Prostate gland (tissue), 2 donors: ENCODE data around the gene GMDS. TPM values are rescaled to one million over a fixed set of nuclear protein-coding genes. Genes with fewer than 3 reads are reported as not detected.

Experiments used
- DNase-seq: peaks from one replicate; pipeline ENCODE4 v3.0.0-alpha.2; 2019; ENCODE audit warnings: low spot score
- H3K27ac ChIP-seq, 2 donors: fragments of 200-600 bp; sonication (generic); 2 replicates each; pipeline ENCODE4 v1.5.1; 2017 to 2019
- H3K27me3 ChIP-seq: fragments of 200-600 bp; sonication (generic); replicated peaks from 2 replicates; pipeline ENCODE4 v1.5.1; 2019; ENCODE audit not compliant: insufficient read depth
- H3K36me3 ChIP-seq, 2 donors: fragments of 200-600 bp; sonication (generic); 1 replicate in 1 of 2; 2 replicates in 1 of 2; pipeline versions ENCODE4 v1.5.1 to v1.8.1; 2017 to 2019
- H3K4me1 ChIP-seq: fragments of 200-600 bp; sonication (generic); replicated peaks from 2 replicates; pipeline ENCODE4 v1.5.1; 2019
- H3K4me3 ChIP-seq, 2 donors: fragments of 200-600 bp; sonication (generic); 2 replicates each; pipeline ENCODE4 v1.5.1; 2017 to 2019
- H3K9me3 ChIP-seq: fragments of 200-600 bp; sonication (generic); 2 replicates; pipeline ENCODE4 v1.5.1; 2017
- CTCF ChIP-seq, 4 experiments: fragments of 200-600 bp in 2 of 4; fragments of 450-650 bp in 2 of 4; sonication (generic) in 2 of 4; IDR thresholded peaks; 1 replicate in 3 of 4; 2 replicates in 1 of 4; pipeline ENCODE4 v1.5.1; 2016 to 2019; ENCODE audit warnings: antibody characterized with exemption in 4 of 4, mild to moderate bottlenecking in 2 of 4, moderate library complexity in 2 of 4
- POLR2A ChIP-seq: fragments of 450-650 bp; IDR thresholded peaks from one replicate; pipeline ENCODE4 v1.6.1; 2016; ENCODE audit warnings: antibody characterized with exemption, mild to moderate bottlenecking
- POLR2AphosphoS5 ChIP-seq: sonication (generic); formaldehyde crosslinking; IDR thresholded peaks from one replicate; pipeline ENCODE4 v1.6.1; 2017; ENCODE audit warnings: antibody characterized with exemption
- WGBS: methylation state at CpG from one replicate; pipeline ENCODE4 v1.1.5; 2018; 5-methylcytosine and 5-hydroxymethylcytosine counted together
- intact Hi-C: fragments of 100-400 bp; cut with DNase I; formaldehyde crosslinking; loops from one replicate; pipeline ENCODE4 v1.14.2; 2022
- total RNA-seq, 2 donors: library from RNA; depleted of rRNA; stranded (reverse); fragments of >200 nt; gene quantifications; one replicate each; pipeline ENCODE4 v1.1.0, GENCODE V29; 2016

GMDS gene
- total RNA-seq, 2 donors from 2014 or later: 24.9 to 29.9 TPM

DNA sequence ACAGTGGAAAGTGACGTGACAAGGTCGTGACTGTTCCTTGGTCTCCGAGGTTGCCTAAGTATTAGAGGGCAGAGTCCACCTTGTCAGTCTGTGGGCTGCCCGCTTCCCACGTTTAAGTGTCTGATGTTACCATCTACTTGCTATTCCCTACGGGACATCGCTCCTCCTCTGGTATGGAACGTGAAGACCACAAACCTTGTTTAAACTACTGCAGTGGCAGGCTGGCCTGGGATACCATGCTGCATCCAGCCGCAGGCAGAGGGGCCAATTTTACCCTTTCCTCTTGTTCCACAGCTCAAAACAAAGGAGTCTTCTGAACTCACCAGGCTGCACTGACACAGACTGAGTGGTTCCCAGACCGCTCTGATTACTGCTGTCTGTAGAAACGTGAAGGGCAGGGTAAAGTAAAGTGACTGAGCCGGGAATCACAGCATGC is 359.8 kb downstream of the GMDS start:
- Histone ChIP-seq H3K4me1 (no peaks in the 10 kb centered on the region), H3K9me3 (no peaks in the 10 kb centered on the region), H3K27ac (no peak overlapping the region), H3K36me3 (no peaks in the 10 kb centered on the region), H3K27me3 (no peaks in the 10 kb centered on the region), H3K4me3 (no peak overlapping the region)
- intact Hi-C loops: no loop called here
- 86% methylated on average over 12 of the region's 12 CpGs for WGBS
- no peak for DNase-seq
- TF ChIP-seq POLR2A: no peak
- no peak for TF ChIP-seq POLR2AphosphoS5
- no peak for TF ChIP-seq CTCF (IDR thresholded peaks at IDR 0.05)

DNA sequence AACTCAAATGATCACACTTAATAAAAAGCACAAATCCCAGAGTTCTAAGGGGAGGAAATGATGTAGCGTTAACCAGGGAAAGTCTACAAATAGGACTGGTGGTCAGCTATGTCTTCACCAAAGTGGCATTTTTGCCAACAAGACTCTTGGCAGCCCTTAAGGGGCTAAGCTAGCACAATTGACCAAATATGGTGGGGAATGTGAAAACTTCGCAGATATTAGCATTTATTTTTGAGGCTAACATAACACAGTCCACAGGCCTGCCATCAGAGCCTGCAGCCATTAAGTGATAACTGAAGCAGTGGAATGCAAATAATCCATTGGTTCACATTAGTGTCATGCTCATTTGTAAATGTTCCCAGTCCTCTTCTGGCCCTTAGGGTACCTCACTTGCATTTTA is 361.1 kb downstream of the GMDS start:
- H3K4me3 ChIP-seq: no peak overlapping the region
- no peaks in the 10 kb centered on the region for H3K4me1 ChIP-seq
- intact Hi-C loops: no loop called here
- WGBS: 96% methylated on average over 2 of the region's 2 CpGs
- H3K36me3 ChIP-seq: no peaks in the 10 kb centered on the region
- H3K27me3 ChIP-seq: no peaks in the 10 kb centered on the region
- DNase-seq: no peak
- H3K9me3 ChIP-seq: no peaks in the 10 kb centered on the region
- TF ChIP-seq CTCF (IDR thresholded peaks at IDR 0.05) (no peak), POLR2A (no peak), POLR2AphosphoS5 (no peak)
- H3K27ac ChIP-seq: no peak overlapping the region

- Histone ChIP-seq H3K36me3 (no peaks in the 10 kb centered on the region), H3K4me1 (no peaks in the 10 kb centered on the region), H3K4me3 (no peak overlapping the region), H3K27me3 (no peaks in the 10 kb centered on the region), H3K27ac (no peak overlapping the region), H3K9me3 (no peaks in the 10 kb centered on the region)
- intact Hi-C loops: no loop called here
- DNase-seq: no peak
- no peak for TF ChIP-seq POLR2A
- no peak for TF ChIP-seq POLR2AphosphoS5
- no peak for TF ChIP-seq CTCF (IDR thresholded peaks at IDR 0.05)
- WGBS: 93% methylated on average over 5 of the region's 5 CpGs
Observed at GRCh38 chr6:1878330-1878729, 367.1 kb downstream of the GMDS start.

DNA sequence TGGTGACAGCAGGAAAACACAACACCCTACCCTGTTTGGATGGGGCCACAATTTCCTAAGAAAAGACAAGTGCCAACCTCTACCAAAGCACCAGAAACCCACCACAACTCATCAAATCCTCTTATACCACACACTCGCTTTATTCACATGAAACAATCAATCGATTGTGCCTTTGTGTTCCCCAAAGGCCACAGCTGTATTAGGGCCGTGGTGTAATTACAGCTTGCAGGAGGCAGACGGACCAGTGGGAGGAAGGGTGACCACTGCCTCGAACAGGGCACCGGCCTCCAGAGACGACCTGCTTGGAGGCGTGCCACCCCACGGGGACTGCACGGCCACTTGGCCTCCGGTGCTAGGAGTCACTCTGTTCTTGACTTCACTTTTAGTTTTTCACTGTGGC is 371.6 kb downstream of the GMDS start:
- no peaks in the 10 kb centered on the region for H3K36me3 ChIP-seq
- H3K27ac ChIP-seq: no peak overlapping the region
- H3K9me3 ChIP-seq: no peaks in the 10 kb centered on the region
- no peaks in the 10 kb centered on the region for H3K27me3 ChIP-seq
- WGBS: 81% methylated on average over 11 of the region's 11 CpGs
- TF ChIP-seq POLR2A: no peak
- TF ChIP-seq CTCF (IDR thresholded peaks at IDR 0.05): no peak
- no peak for TF ChIP-seq POLR2AphosphoS5
- no peak for DNase-seq
- intact Hi-C loops: no loop called here
- no peak overlapping the region for H3K4me3 ChIP-seq
- H3K4me1 ChIP-seq: no peaks in the 10 kb centered on the region

DNA sequence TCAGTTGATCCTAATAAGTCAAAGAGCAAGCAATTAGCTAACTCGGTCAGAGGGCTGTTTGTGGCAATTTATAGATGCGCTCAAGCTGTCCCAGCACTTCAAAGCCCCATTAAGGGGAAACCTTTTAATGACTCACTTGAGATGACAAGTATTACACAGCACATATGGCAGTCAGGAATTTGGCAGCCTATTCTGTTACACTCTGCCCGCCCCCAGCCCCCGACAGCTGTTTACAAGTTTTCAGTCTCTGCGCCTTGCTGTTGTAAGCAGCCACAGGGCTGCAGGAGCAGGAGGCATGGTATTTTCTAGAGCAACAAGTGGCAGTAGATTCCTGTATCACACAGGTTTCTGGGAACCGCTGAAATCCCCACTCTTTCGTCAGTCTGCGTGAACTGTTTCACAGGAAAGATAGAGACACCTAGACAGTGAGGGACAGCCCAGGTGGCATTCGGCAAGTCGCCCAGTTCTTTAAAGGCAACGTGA is 372.7 kb downstream of the GMDS start:
- H3K27ac ChIP-seq: no peak overlapping the region
- 29% methylated on average over 11 of the region's 11 CpGs for WGBS
- no peak for DNase-seq

More for the DNA sequence above, 372.7 kb downstream of the GMDS start:
- intact Hi-C loops: no loop called here
- Histone ChIP-seq H3K27me3 (no peaks in the 10 kb centered on the region), H3K36me3 (no peaks in the 10 kb centered on the region), H3K9me3 (no peaks in the 10 kb centered on the region), H3K4me3 (no peak overlapping the region), H3K4me1 (no peaks in the 10 kb centered on the region)
- TF ChIP-seq CTCF (IDR thresholded peaks at IDR 0.05): no peak
- TF ChIP-seq POLR2AphosphoS5: no peak
- TF ChIP-seq POLR2A: no peak
